ENCODE data around the gene NR4A1. TPM values are rescaled to one million over a fixed set of nuclear protein-coding genes. Genes with fewer than 3 reads are reported as not detected.

Gene NR4A1
- total and polyA plus RNA-seq, 2 of the 13 experiments (the other 11 are each of a cell fraction or from before 2014, with no cell fraction given): 5.7 to 15.2 TPM

DNA sequence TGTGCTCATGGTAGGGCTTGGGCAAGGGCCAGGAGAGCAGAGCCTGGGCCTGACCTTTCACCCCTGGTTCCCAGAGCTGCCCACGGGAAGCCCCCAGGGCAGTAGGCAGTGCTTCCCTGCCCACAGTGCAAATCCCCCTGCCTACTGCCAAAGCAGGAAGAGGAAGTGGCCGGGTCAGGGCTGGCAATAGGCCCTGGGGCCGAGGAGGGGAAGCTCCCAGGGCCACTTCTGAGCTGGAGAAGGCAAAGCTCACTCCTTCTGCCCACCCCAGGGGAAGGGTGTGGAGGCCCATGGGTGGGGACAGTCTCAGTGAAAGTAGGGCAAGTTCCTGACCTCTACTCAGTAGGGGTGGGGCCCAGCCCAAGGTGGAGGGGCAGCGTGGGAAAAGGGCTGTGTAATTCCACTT is 5.4 kb upstream of the NR4A1 start:
- Histone ChIP-seq H3K4me2 (ENCODE audit: low read depth, low read length) (peak overlapping the region; percentile 37; the same call in 1 of the 2 replicates), H3K9me3 (ENCODE audit: low read length) (no peaks in the 10 kb centered on the region), H3K9ac (ENCODE audit: insufficient read depth, low read depth, low read length) (peak overlapping the region; percentile 16; the same call in 1 of the 2 replicates), H4K20me1 (ENCODE audit: insufficient read depth, low read length) (no peaks in the 10 kb centered on the region), H3K36me3 (replicated peaks in 1 of 2; ENCODE audit: control insufficient read depth in 1 of 2, insufficient read depth in 2 of 2, low read length in 2 of 2) (no peaks in the 10 kb centered on the region), H3K4me1 (ENCODE audit: insufficient read depth, low read length) (peaks cover 76% of the 10 kb centered on the region), H2AFZ (ENCODE audit: low read length) (no peak overlapping the region), H3K27ac (ENCODE audit: extremely low read length, insufficient read depth, low read length) (no peak overlapping the region), H3K27me3 (ENCODE audit: control insufficient read depth in 1 of 2, insufficient read depth in 2 of 2, low read length in 2 of 2) (no peaks in the 10 kb centered on the region; a peak in 1 of 5 replicates), H3K79me2 (ENCODE audit: insufficient read depth, low read length) (no peaks in the 10 kb centered on the region), H3K4me3 (replicated peaks in 1 of 3; ENCODE audit: insufficient read depth in 1 of 3, low read depth in 2 of 3, low read length in 3 of 3) (peak overlapping the region in 1 of 3 experiments; percentile 21; a peak in 1 of 6 replicates)
- in situ Hi-C loops (cut with HindIII; ENCODE audit: extremely low pct_ligation_motif_present, low pct_unique_long_range_greater_than_20kb) (no loop called here), intact Hi-C loops (cut with micrococcal nuclease; ENCODE audit: unreplicated experiment) (no loop called here)
- DNase-seq (ENCODE audit: low spot score): no peak
- CTCF ChIA-PET (ENCODE audit: low intra/inter-chr PET ratio, low total read pairs): no interaction called here
- BruUV-seq (replicated peaks): no TSS peak
- POLR2A ChIA-PET: interaction anchor here (0.6 kb wide), 1 partner anchor 13 kb away, joined by 3 read pairs; no protein-coding TSS in a partner anchor
- WGBS (ENCODE audit: low lambda C conversion rate): 14% methylated on average over 1 of the region's 4 CpGs
- FAIRE-seq: no peak
- ATAC-seq: no peak
- TF ChIP-seq, protein P1, sequence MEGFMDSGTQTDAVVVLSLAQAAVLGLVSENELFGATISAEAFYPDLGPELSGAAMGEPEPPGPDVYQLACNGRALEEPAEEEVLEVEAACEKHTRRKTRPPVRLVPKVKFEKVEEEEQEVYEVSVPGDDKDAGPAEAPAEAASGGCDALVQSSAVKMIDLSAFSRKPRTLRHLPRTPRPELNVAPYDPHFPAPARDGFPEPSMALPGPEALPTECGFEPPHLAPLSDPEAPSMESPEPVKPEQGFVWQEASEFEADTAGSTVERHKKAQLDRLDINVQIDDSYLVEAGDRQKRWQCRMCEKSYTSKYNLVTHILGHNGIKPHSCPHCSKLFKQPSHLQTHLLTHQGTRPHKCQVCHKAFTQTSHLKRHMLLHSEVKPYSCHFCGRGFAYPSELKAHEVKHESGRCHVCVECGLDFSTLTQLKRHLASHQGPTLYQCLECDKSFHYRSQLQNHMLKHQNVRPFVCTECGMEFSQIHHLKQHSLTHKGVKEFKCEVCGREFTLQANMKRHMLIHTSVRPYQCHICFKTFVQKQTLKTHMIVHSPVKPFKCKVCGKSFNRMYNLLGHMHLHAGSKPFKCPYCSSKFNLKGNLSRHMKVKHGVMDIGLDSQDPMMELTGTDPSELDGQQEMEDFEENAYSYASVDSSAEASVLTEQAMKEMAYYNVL (CRISPR knock-in tag; IDR thresholded peaks at IDR 0.05; ENCODE audit: borderline replicate concordance): no peak
- TF ChIP-seq ZBTB7A (CRISPR knock-in tag; IDR thresholded peaks at IDR 0.05) (no peak), JUND (CRISPR knock-in tag; IDR thresholded peaks at IDR 0.05) (no peak), NFYB (CRISPR knock-in tag; IDR thresholded peaks at IDR 0.05) (no peak), ETV6 (CRISPR knock-in tag; conservative IDR thresholded peaks at IDR 0.05) (no peak), ZNF777 (CRISPR knock-in tag; IDR thresholded peaks at IDR 0.05) (no peak), ZNF138 (CRISPR knock-in tag; IDR thresholded peaks at IDR 0.05; ENCODE audit: low read depth) (no peak), HNRNPL (IDR thresholded peaks at IDR 0.05; ENCODE audit: low read depth, low read length) (0 out of 2 replicates have a peak, but pooled peaks have one; percentile 17), ZNF7 (CRISPR knock-in tag; IDR thresholded peaks at IDR 0.05) (no peak)
- TF ChIP-seq, protein P2, sequence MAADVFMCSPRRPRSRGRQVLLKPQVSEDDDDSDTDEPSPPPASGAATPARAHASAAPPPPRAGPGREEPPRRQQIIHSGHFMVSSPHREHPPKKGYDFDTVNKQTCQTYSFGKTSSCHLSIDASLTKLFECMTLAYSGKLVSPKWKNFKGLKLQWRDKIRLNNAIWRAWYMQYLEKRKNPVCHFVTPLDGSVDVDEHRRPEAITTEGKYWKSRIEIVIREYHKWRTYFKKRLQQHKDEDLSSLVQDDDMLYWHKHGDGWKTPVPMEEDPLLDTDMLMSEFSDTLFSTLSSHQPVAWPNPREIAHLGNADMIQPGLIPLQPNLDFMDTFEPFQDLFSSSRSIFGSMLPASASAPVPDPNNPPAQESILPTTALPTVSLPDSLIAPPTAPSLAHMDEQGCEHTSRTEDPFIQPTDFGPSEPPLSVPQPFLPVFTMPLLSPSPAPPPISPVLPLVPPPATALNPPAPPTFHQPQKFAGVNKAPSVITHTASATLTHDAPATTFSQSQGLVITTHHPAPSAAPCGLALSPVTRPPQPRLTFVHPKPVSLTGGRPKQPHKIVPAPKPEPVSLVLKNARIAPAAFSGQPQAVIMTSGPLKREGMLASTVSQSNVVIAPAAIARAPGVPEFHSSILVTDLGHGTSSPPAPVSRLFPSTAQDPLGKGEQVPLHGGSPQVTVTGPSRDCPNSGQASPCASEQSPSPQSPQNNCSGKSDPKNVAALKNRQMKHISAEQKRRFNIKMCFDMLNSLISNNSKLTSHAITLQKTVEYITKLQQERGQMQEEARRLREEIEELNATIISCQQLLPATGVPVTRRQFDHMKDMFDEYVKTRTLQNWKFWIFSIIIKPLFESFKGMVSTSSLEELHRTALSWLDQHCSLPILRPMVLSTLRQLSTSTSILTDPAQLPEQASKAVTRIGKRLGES (CRISPR knock-in tag; IDR thresholded peaks at IDR 0.05; ENCODE audit: borderline replicate concordance): no peak
- TF ChIP-seq, protein P3, sequence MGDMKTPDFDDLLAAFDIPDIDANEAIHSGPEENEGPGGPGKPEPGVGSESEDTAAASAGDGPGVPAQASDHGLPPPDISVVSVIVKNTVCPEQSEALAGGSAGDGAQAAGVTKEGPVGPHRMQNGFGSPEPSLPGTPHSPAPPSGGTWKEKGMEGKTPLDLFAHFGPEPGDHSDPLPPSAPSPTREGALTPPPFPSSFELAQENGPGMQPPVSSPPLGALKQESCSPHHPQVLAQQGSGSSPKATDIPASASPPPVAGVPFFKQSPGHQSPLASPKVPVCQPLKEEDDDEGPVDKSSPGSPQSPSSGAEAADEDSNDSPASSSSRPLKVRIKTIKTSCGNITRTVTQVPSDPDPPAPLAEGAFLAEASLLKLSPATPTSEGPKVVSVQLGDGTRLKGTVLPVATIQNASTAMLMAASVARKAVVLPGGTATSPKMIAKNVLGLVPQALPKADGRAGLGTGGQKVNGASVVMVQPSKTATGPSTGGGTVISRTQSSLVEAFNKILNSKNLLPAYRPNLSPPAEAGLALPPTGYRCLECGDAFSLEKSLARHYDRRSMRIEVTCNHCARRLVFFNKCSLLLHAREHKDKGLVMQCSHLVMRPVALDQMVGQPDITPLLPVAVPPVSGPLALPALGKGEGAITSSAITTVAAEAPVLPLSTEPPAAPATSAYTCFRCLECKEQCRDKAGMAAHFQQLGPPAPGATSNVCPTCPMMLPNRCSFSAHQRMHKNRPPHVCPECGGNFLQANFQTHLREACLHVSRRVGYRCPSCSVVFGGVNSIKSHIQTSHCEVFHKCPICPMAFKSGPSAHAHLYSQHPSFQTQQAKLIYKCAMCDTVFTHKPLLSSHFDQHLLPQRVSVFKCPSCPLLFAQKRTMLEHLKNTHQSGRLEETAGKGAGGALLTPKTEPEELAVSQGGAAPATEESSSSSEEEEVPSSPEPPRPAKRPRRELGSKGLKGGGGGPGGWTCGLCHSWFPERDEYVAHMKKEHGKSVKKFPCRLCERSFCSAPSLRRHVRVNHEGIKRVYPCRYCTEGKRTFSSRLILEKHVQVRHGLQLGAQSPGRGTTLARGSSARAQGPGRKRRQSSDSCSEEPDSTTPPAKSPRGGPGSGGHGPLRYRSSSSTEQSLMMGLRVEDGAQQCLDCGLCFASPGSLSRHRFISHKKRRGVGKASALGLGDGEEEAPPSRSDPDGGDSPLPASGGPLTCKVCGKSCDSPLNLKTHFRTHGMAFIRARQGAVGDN (CRISPR knock-in tag; IDR thresholded peaks at IDR 0.05): peak; percentile 56
- TF ChIP-seq, protein P4, sequence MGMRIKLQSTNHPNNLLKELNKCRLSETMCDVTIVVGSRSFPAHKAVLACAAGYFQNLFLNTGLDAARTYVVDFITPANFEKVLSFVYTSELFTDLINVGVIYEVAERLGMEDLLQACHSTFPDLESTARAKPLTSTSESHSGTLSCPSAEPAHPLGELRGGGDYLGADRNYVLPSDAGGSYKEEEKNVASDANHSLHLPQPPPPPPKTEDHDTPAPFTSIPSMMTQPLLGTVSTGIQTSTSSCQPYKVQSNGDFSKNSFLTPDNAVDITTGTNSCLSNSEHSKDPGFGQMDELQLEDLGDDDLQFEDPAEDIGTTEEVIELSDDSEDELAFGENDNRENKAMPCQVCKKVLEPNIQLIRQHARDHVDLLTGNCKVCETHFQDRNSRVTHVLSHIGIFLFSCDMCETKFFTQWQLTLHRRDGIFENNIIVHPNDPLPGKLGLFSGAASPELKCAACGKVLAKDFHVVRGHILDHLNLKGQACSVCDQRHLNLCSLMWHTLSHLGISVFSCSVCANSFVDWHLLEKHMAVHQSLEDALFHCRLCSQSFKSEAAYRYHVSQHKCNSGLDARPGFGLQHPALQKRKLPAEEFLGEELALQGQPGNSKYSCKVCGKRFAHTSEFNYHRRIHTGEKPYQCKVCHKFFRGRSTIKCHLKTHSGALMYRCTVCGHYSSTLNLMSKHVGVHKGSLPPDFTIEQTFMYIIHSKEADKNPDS (CRISPR knock-in tag; IDR thresholded peaks at IDR 0.05): no peak

Measured in HepG2 (cell line).